Tibial nerve (tissue), 4 donors: ENCODE data around the gene UTF1. TPM values are rescaled to one million over a fixed set of nuclear protein-coding genes. Genes with fewer than 3 reads are reported as not detected.

Experiments
- DNase-seq, 2 donors: peaks; one replicate each; pipeline ENCODE4 v3.0.0-alpha.2; 2019; ENCODE audit warnings: low spot score in 2 of 2
- H3K27ac ChIP-seq, 4 donors: fragments of 200-600 bp; sonication (generic) in 3 of 4; one replicate each; pipeline ENCODE4 v1.5.1; 2017 to 2019; ENCODE audit warnings: mild to moderate bottlenecking in 1 of 4
- H3K27me3 ChIP-seq, 2 donors: fragments of 200-600 bp; sonication (generic) in 1 of 2; one replicate each; pipeline versions ENCODE4 v1.5.1 to v1.6.0; 2017 to 2019
- H3K36me3 ChIP-seq, 3 donors: fragments of 200-600 bp; sonication (generic); one replicate each; pipeline ENCODE4 v1.5.1; 2018 to 2019
- H3K4me1 ChIP-seq, 4 donors: fragments of 200-600 bp; sonication (generic) in 3 of 4; one replicate each; pipeline ENCODE4 v1.5.1; 2017 to 2019
- H3K4me3 ChIP-seq, 4 donors: fragments of 200-600 bp; sonication (generic) in 3 of 4; one replicate each; pipeline ENCODE4 v1.5.1; 2017 to 2019; ENCODE audit warnings: mild to moderate bottlenecking in 1 of 4, moderate library complexity in 1 of 4
- H3K9me3 ChIP-seq, 4 donors: fragments of 200-600 bp; sonication (generic) in 3 of 4; one replicate each; pipeline ENCODE4 v1.5.1; 2017 to 2019
- CTCF ChIP-seq, 5 experiments: fragments of 200-600 bp in 3 of 5; fragments of 450-650 bp in 2 of 5; sonication (generic) in 3 of 5; IDR thresholded peaks; one replicate each; pipeline ENCODE4 v1.5.1; 2016 to 2019; ENCODE audit warnings: antibody characterized with exemption in 5 of 5, mild to moderate bottlenecking in 3 of 5, moderate library complexity in 2 of 5
- EP300 ChIP-seq, 2 donors: sonication (generic); formaldehyde crosslinking; IDR thresholded peaks; one replicate each; pipeline ENCODE4 v1.6.1; 2017; ENCODE audit warnings: antibody characterized with exemption in 2 of 2, mild to moderate bottlenecking in 1 of 2
- POLR2A ChIP-seq, 2 donors: fragments of 450-650 bp; IDR thresholded peaks; one replicate each; pipeline ENCODE4 v1.6.1; 2017; ENCODE audit warnings: antibody characterized with exemption in 2 of 2, mild to moderate bottlenecking in 2 of 2, moderate library complexity in 2 of 2
- WGBS, 2 donors: methylation state at CpG; one replicate each; pipeline ENCODE4 v1.1.5; 2018; 5-methylcytosine and 5-hydroxymethylcytosine counted together
- total RNA-seq, 4 donors: library from RNA; depleted of rRNA; stranded (reverse); fragments of >200 nt; gene quantifications; one replicate each; pipeline ENCODE4 v1.1.0, GENCODE V29; 2016

The UTF1 gene
- total RNA-seq, 4 donors from 2014 or later = not detected

- no peak for TF ChIP-seq EP300 (IDR thresholded peaks at IDR 0.05)
- TF ChIP-seq POLR2A (IDR thresholded peaks at IDR 0.05) = no peak
- TF ChIP-seq CTCF (IDR thresholded peaks at IDR 0.05) = no peak
- Histone ChIP-seq H3K4me1 (no peaks in the 10 kb centered on the region), H3K27me3 (peaks cover 0 to 19% of the 10 kb centered on the region in 2 donors), H3K4me3 (no peak overlapping the region), H3K9me3 (no peaks in the 10 kb centered on the region), H3K36me3 (no peaks in the 10 kb centered on the region), H3K27ac (no peak overlapping the region)
- 89 to 91% methylated on average over 18 to 25 of the region's 27 CpGs for WGBS, 2 donors
- DNase-seq = no peak
Observed at GRCh38 chr10:133215586-133215985, 14.4 kb upstream of the UTF1 start.

GRCh38 chr10:133216776-133217175 is 13.2 kb upstream of the UTF1 start:
- Histone ChIP-seq H3K27me3 (peaks cover 0 to 19% of the 10 kb centered on the region in 2 donors), H3K9me3 (no peaks in the 10 kb centered on the region), H3K36me3 (no peaks in the 10 kb centered on the region), H3K27ac (no peak overlapping the region), H3K4me3 (no peak overlapping the region), H3K4me1 (no peaks in the 10 kb centered on the region)
- no peak for DNase-seq
- TF ChIP-seq CTCF (IDR thresholded peaks at IDR 0.05) = no peak
- no peak for TF ChIP-seq POLR2A (IDR thresholded peaks at IDR 0.05)
- no peak for TF ChIP-seq EP300 (IDR thresholded peaks at IDR 0.05)
- 74 to 83% methylated on average over 26 of the region's 26 CpGs for WGBS, 2 donors

- WGBS, 2 donors = 82 to 85% methylated on average over 21 to 25 of the region's 25 CpGs
- H3K27me3 ChIP-seq = peaks cover 0 to 19% of the 10 kb centered on the region in 2 donors
Observed at GRCh38 chr10:133217800-133218589, 12.0 kb upstream of the UTF1 start.

GRCh38 chr10:133218891-133219290 is 11.1 kb upstream of the UTF1 start:
- H3K27ac ChIP-seq = no peak overlapping the region
- H3K4me3 ChIP-seq = no peak overlapping the region
- H3K27me3 ChIP-seq = peaks cover 0 to 19% of the 10 kb centered on the region in 2 donors
- no peaks in the 10 kb centered on the region for H3K36me3 ChIP-seq
- WGBS, 2 donors = 85 to 89% methylated on average over 10 to 19 of the region's 20 CpGs
- no peaks in the 10 kb centered on the region for H3K4me1 ChIP-seq
- no peaks in the 10 kb centered on the region for H3K9me3 ChIP-seq
- no peak for DNase-seq
- TF ChIP-seq CTCF (IDR thresholded peaks at IDR 0.05) = no peak
- TF ChIP-seq EP300 (IDR thresholded peaks at IDR 0.05) = no peak
- TF ChIP-seq POLR2A (IDR thresholded peaks at IDR 0.05) = no peak

More at GRCh38 chr10:133217800-133218589, 12.0 kb upstream of the UTF1 start:
- Histone ChIP-seq H3K4me1 (no peaks in the 10 kb centered on the region), H3K9me3 (no peaks in the 10 kb centered on the region), H3K36me3 (no peaks in the 10 kb centered on the region), H3K27ac (no peak overlapping the region), H3K4me3 (no peak overlapping the region)
- TF ChIP-seq CTCF (IDR thresholded peaks at IDR 0.05) (no peak), EP300 (IDR thresholded peaks at IDR 0.05) (no peak), POLR2A (IDR thresholded peaks at IDR 0.05) (no peak)
- DNase-seq = no peak

- no peaks in the 10 kb centered on the region for H3K36me3 ChIP-seq
- 17% methylated on average over 7 of the region's 28 CpGs; no CpG with 5 or more reads in 1 of the 2 donors for WGBS, 2 donors
- no peak for TF ChIP-seq POLR2A (IDR thresholded peaks at IDR 0.05)
- TF ChIP-seq CTCF (IDR thresholded peaks at IDR 0.05) = no peak
- TF ChIP-seq EP300 (IDR thresholded peaks at IDR 0.05) = no peak
- no peaks in the 10 kb centered on the region for H3K9me3 ChIP-seq
- H3K4me3 ChIP-seq = no peak overlapping the region
- no peaks in the 10 kb centered on the region for H3K4me1 ChIP-seq
- peaks cover 0 to 17% of the 10 kb centered on the region in 2 donors for H3K27me3 ChIP-seq
- no peak for DNase-seq
- no peak overlapping the region for H3K27ac ChIP-seq
Observed at GRCh38 chr10:133219782-133220181, 10.2 kb upstream of the UTF1 start.
